Measurements from ENCODE around the gene PPDPF. TPM values are rescaled to one million over a fixed set of nuclear protein-coding genes. Genes with fewer than 3 reads are reported as not detected.

The PPDPF gene
- polyA plus RNA-seq, 1 donor (not counting 4 experiments of a cell fraction or from before 2014, with no cell fraction given), result 8.8 TPM

GRCh38 chr20:63495741-63496595 lies 24.6 kb upstream of the PPDPF start:
- no peak for TF ChIP-seq EZH2 (IDR thresholded peaks at IDR 0.05; ENCODE audit: low read length)
- TF ChIP-seq, protein P1, sequence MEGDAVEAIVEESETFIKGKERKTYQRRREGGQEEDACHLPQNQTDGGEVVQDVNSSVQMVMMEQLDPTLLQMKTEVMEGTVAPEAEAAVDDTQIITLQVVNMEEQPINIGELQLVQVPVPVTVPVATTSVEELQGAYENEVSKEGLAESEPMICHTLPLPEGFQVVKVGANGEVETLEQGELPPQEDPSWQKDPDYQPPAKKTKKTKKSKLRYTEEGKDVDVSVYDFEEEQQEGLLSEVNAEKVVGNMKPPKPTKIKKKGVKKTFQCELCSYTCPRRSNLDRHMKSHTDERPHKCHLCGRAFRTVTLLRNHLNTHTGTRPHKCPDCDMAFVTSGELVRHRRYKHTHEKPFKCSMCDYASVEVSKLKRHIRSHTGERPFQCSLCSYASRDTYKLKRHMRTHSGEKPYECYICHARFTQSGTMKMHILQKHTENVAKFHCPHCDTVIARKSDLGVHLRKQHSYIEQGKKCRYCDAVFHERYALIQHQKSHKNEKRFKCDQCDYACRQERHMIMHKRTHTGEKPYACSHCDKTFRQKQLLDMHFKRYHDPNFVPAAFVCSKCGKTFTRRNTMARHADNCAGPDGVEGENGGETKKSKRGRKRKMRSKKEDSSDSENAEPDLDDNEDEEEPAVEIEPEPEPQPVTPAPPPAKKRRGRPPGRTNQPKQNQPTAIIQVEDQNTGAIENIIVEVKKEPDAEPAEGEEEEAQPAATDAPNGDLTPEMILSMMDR (optimal IDR thresholded peaks at IDR 0.05 in 1 of 3, IDR thresholded peaks at IDR 0.05 in 1 of 3, conservative IDR thresholded peaks at IDR 0.05 in 1 of 3; ENCODE audit: extremely low read depth in 1 of 3, insufficient read depth in 2 of 3, low read length in 3 of 3), result peak; percentile 70 to 98 (median 82)
- FAIRE-seq (no peak), DNase-seq (ENCODE audit: low read depth, low spot score) (no peak)
- Histone ChIP-seq H3K36me3 (ENCODE audit: control insufficient read depth in 2 of 2, extremely low read depth in 1 of 2, insufficient read depth in 2 of 2, low read length in 2 of 2) (no peaks in the 10 kb centered on the region), H2AFZ (ENCODE audit: control insufficient read depth, low read length) (no peak overlapping the region), H3K9ac (ENCODE audit: control insufficient read depth, extremely low read depth, insufficient read depth, low read length) (no peak overlapping the region), H3K9me1 (ENCODE audit: control insufficient read depth, extremely low read depth, insufficient read depth, low read length) (no peaks in the 10 kb centered on the region), H3K9me3 (ENCODE audit: control insufficient read depth, low read depth, low read length) (no peaks in the 10 kb centered on the region), H3K4me3 (ENCODE audit: control insufficient read depth in 2 of 3, extremely low read depth in 1 of 3, insufficient read depth in 2 of 3, low read depth in 1 of 3, low read length in 3 of 3) (peak overlapping the region in 2 of 3 experiments; percentile 49 to 57), H3K27ac (ENCODE audit: control insufficient read depth, insufficient read depth, low read length) (no peak overlapping the region), H3K27me3 (ENCODE audit: control insufficient read depth, extremely low read depth, insufficient read depth, low read length) (peaks cover 41% of the 10 kb centered on the region), H3K79me2 (ENCODE audit: control insufficient read depth, insufficient read depth, low read length) (no peaks in the 10 kb centered on the region), H4K20me1 (ENCODE audit: control insufficient read depth, extremely low read depth, insufficient read depth, low read length) (no peaks in the 10 kb centered on the region), H3K4me1 (ENCODE audit: control insufficient read depth, extremely low read depth, insufficient read depth, low read length) (peaks cover 2% of the 10 kb centered on the region), H3K4me2 (ENCODE audit: control insufficient read depth, extremely low read depth, insufficient read depth, low read depth, low read length) (peak overlapping the region; percentile 78)
- dilution Hi-C loops (cut with MboI; ENCODE audit: extremely low pct_ligation_motif_present, low sequenced_read_pairs), result no loop called here

DNA sequence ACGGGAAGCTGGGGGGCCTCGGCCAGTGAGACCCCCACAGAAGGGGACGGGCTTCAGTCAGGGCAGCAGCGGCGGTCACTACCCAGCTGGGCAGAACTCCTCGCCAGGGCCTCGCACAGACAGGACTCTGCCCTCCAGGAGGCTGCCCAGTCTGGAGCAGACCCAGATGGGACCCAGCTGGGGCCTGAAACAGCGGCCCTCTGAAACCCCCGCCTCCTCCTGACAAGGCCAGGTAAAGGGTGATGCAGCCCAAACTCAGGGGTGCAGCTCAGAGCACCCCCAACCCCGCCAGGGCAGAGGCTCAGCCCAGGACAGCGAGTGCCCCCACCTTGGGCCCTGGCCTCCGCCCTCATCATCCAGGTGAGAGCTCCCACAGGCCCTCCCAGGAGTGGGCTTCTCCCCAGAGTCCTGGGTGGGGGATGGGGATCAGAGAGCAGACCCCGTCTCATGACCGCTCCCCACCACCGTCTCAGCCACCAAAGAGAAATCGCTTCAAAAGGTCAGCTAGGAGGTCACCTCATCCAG lies 23.9 kb upstream of the PPDPF start:
- Histone ChIP-seq H4K20me1 (ENCODE audit: control insufficient read depth, extremely low read depth, insufficient read depth, low read length) (no peaks in the 10 kb centered on the region), H3K4me2 (ENCODE audit: control insufficient read depth, extremely low read depth, insufficient read depth, low read depth, low read length) (no peak overlapping the region), H3K9ac (ENCODE audit: control insufficient read depth, extremely low read depth, insufficient read depth, low read length) (no peak overlapping the region), H3K27ac (ENCODE audit: control insufficient read depth, insufficient read depth, low read length) (no peak overlapping the region), H2AFZ (ENCODE audit: control insufficient read depth, low read length) (no peak overlapping the region), H3K9me3 (ENCODE audit: control insufficient read depth, low read depth, low read length) (no peaks in the 10 kb centered on the region), H3K27me3 (ENCODE audit: control insufficient read depth, extremely low read depth, insufficient read depth, low read length) (peaks cover 44% of the 10 kb centered on the region), H3K4me1 (ENCODE audit: control insufficient read depth, extremely low read depth, insufficient read depth, low read length) (peaks cover 2% of the 10 kb centered on the region), H3K79me2 (ENCODE audit: control insufficient read depth, insufficient read depth, low read length) (no peaks in the 10 kb centered on the region), H3K9me1 (ENCODE audit: control insufficient read depth, extremely low read depth, insufficient read depth, low read length) (no peaks in the 10 kb centered on the region), H3K36me3 (ENCODE audit: control insufficient read depth in 2 of 2, extremely low read depth in 1 of 2, insufficient read depth in 2 of 2, low read length in 2 of 2) (no peaks in the 10 kb centered on the region), H3K4me3 (ENCODE audit: control insufficient read depth in 2 of 3, extremely low read depth in 1 of 3, insufficient read depth in 2 of 3, low read depth in 1 of 3, low read length in 3 of 3) (no peak overlapping the region)
- dilution Hi-C loops (cut with MboI; ENCODE audit: extremely low pct_ligation_motif_present, low sequenced_read_pairs), result no loop called here
- DNase-seq (ENCODE audit: low read depth, low spot score), result no peak
- TF ChIP-seq, protein P1 (optimal IDR thresholded peaks at IDR 0.05 in 1 of 3, IDR thresholded peaks at IDR 0.05 in 1 of 3, conservative IDR thresholded peaks at IDR 0.05 in 1 of 3; ENCODE audit: extremely low read depth in 1 of 3, insufficient read depth in 2 of 3, low read length in 3 of 3), result no peak
- TF ChIP-seq EZH2 (IDR thresholded peaks at IDR 0.05; ENCODE audit: low read length), result no peak
- no peak for FAIRE-seq
